Measurements from ENCODE around the gene ZNF750.

ZNF750 gene

DNA sequence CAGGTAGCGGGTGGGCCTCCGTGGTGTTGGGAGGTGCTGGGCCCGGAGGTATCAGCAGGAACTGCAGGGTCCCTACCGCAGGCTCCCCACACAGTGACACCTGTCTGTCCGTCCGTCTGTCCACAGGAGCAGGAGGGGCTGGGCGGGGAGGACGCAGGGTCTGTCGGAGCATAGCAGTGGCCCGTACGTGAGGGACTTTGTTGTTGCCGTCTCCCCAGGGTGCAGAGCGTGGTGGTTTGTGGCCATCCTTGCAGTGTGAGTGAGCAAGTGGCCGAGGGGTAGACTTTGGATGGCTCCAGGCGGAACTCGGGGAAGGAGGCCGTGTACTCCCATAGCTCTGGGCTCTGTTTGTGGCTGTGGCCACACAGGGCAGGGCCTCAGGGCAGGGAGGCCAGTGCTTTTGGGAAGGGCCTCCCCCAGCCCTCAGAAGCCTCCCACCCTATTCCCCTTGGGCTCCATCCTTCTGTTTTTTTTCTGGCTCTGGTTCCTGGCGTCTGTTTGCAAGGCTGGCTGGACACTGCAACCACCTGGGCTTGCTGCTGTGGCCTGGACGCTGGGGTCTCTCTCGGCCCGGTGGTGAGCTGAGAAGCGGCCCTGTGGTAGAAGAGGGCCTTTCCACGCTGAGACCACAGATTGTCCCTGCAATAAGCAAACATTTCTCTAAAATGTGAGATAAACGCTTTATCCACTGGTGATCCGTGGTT, 41.0 kb upstream of the ZNF750 start (continued):
- TF ChIP-seq, protein P1, sequence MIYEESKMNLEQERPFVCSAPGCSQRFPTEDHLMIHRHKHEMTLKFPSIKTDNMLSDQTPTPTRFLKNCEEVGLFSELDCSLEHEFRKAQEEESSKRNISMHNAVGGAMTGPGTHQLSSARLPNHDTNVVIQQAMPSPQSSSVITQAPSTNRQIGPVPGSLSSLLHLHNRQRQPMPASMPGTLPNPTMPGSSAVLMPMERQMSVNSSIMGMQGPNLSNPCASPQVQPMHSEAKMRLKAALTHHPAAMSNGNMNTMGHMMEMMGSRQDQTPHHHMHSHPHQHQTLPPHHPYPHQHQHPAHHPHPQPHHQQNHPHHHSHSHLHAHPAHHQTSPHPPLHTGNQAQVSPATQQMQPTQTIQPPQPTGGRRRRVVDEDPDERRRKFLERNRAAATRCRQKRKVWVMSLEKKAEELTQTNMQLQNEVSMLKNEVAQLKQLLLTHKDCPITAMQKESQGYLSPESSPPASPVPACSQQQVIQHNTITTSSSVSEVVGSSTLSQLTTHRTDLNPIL (CRISPR knock-in tag; IDR thresholded peaks at IDR 0.05; ENCODE audit: low read depth) = no peak
- TF ChIP-seq PPARA (CRISPR knock-in tag; IDR thresholded peaks at IDR 0.05; ENCODE audit: borderline replicate concordance) (no peak), ZNF8 (CRISPR knock-in tag; IDR thresholded peaks at IDR 0.05) (no peak)

GRCh38 chr17:82879241-82879640, 39.4 kb upstream of the ZNF750 start:
- TF ChIP-seq ESRRG (CRISPR knock-in tag; IDR thresholded peaks at IDR 0.05) = no peak
- TF ChIP-seq TSHZ2 (CRISPR knock-in tag; IDR thresholded peaks at IDR 0.05) = no peak
- TF ChIP-seq ZFP30 (CRISPR knock-in tag; IDR thresholded peaks at IDR 0.05) = no peak
- no peak for TF ChIP-seq CSRNP3 (CRISPR knock-in tag; IDR thresholded peaks at IDR 0.05)
- TF ChIP-seq, protein P2, sequence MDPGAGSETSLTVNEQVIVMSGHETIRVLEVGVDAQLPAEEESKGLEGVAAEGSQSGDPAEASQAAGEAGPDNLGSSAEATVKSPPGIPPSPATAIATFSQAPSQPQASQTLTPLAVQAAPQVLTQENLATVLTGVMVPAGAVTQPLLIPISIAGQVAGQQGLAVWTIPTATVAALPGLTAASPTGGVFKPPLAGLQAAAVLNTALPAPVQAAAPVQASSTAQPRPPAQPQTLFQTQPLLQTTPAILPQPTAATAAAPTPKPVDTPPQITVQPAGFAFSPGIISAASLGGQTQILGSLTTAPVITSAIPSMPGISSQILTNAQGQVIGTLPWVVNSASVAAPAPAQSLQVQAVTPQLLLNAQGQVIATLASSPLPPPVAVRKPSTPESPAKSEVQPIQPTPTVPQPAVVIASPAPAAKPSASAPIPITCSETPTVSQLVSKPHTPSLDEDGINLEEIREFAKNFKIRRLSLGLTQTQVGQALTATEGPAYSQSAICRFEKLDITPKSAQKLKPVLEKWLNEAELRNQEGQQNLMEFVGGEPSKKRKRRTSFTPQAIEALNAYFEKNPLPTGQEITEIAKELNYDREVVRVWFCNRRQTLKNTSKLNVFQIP (CRISPR knock-in tag; IDR thresholded peaks at IDR 0.05; ENCODE audit: borderline replicate concordance, low read depth) = no peak
- no peak for TF ChIP-seq ARNTL (CRISPR knock-in tag; IDR thresholded peaks at IDR 0.05; ENCODE audit: borderline replicate concordance, low read depth)
- no peak for TF ChIP-seq RARB (CRISPR knock-in tag; IDR thresholded peaks at IDR 0.05)
- TF ChIP-seq ZFP3 (CRISPR knock-in tag; IDR thresholded peaks at IDR 0.05) = no peak
- TF ChIP-seq, protein P3, sequence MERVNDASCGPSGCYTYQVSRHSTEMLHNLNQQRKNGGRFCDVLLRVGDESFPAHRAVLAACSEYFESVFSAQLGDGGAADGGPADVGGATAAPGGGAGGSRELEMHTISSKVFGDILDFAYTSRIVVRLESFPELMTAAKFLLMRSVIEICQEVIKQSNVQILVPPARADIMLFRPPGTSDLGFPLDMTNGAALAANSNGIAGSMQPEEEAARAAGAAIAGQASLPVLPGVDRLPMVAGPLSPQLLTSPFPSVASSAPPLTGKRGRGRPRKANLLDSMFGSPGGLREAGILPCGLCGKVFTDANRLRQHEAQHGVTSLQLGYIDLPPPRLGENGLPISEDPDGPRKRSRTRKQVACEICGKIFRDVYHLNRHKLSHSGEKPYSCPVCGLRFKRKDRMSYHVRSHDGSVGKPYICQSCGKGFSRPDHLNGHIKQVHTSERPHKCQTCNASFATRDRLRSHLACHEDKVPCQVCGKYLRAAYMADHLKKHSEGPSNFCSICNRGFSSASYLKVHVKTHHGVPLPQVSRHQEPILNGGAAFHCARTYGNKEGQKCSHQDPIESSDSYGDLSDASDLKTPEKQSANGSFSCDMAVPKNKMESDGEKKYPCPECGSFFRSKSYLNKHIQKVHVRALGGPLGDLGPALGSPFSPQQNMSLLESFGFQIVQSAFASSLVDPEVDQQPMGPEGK (CRISPR knock-in tag; IDR thresholded peaks at IDR 0.05; ENCODE audit: borderline replicate concordance) = no peak
- TF ChIP-seq SNAI2 (CRISPR knock-in tag; IDR thresholded peaks at IDR 0.05) = no peak
- TF ChIP-seq ISL1 (CRISPR knock-in tag; IDR thresholded peaks at IDR 0.05) = no peak
- TF ChIP-seq PPARA (CRISPR knock-in tag; IDR thresholded peaks at IDR 0.05; ENCODE audit: borderline replicate concordance) = no peak
- TF ChIP-seq GLIS3 (CRISPR knock-in tag; IDR thresholded peaks at IDR 0.05) = no peak
- TF ChIP-seq CSDC2 (CRISPR knock-in tag; IDR thresholded peaks at IDR 0.05) = no peak
- TF ChIP-seq, protein P1 (CRISPR knock-in tag; IDR thresholded peaks at IDR 0.05; ENCODE audit: low read depth) = no peak
- no peak for ATAC-seq

GRCh38 chr17:82878527-82878926, 38.7 kb upstream of the ZNF750 start:
- ATAC-seq = no peak
- TF ChIP-seq BACH2 (CRISPR knock-in tag; IDR thresholded peaks at IDR 0.05; ENCODE audit: borderline replicate concordance) (no peak), TCF4 (CRISPR knock-in tag; IDR thresholded peaks at IDR 0.05; ENCODE audit: borderline replicate concordance) (no peak), CSDC2 (CRISPR knock-in tag; IDR thresholded peaks at IDR 0.05) (no peak), ZC3H10 (CRISPR knock-in tag; IDR thresholded peaks at IDR 0.05) (no peak), ZNF70 (CRISPR knock-in tag; IDR thresholded peaks at IDR 0.05) (no peak), ZNF565 (CRISPR knock-in tag; conservative IDR thresholded peaks at IDR 0.05; ENCODE audit: low read depth) (no peak)
